ENCODE measurements around the gene TAS2R16.
"Not testable (repeated sequence)": the region's sequence is repeated elsewhere in the genome, so short reads cannot be mapped to it uniquely, and the experiment has no call there.

Gene TAS2R16

DNA sequence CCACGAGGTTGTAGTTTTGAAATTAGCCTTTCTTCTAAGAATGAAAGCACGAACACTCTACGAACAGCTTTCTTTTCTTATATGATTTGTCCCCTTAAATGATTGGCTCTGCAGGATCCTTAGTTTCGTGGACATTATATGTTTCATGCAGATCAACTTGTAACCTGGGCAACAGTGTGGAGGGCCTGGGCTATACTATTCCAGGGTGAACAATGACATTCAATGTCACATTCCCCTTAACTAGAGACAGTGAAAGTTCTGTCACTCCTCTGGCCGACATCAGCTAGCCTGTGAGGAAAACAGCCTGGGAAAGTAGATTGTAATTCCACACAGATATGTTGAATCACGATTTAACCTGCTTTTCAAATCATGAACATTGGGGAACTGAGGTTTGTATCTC lies 23.4 kb downstream of the TAS2R16 start:
- DNase-seq (ENCODE audit: low read depth): no peak

DNA sequence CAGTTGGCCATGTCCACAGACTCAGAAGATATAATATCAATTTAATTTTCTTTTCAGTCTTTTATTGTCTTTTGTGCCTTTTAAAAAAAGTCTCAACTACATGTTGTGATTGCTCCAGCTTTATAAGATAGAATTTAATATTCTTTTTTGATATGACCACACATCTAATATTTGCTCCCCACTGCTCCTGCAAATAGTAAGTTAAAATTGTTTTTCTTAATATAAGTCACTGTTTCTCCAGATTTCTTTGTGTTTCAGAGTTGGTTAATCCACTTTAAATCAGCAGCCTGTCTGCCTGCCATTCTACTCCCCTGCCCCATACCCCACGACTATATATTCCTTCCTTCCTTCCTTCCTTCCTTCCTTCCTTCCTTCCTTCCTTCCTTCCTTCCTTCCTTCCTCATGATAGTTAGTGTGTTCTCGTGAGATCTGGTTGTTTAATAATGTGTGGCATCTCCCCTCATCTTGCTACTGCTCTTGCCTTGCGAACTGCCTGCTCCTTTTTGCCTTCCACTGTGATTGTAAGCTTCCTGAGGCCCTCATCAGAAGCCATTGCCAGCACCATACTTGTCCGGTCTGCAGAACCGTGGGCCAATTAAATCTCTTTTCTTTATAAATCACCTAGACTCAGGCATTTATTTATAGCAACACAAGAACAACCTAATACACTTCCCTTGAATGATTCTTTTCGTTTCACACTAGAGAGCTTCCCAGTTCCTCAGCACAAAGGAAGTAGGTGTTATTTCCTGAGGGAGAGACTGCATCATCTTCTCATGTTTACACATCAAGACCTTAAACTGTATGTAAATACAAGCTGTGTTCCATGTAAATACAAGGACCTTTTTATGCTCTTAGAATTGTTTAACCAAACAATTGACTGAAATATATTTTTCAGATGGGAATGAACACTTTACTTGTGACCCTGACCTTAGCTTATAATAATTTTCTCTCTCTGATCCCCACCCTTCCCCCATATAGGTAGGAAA lies 24.5 kb downstream of the TAS2R16 start:
- no peak for DNase-seq (ENCODE audit: low read depth)

DNA sequence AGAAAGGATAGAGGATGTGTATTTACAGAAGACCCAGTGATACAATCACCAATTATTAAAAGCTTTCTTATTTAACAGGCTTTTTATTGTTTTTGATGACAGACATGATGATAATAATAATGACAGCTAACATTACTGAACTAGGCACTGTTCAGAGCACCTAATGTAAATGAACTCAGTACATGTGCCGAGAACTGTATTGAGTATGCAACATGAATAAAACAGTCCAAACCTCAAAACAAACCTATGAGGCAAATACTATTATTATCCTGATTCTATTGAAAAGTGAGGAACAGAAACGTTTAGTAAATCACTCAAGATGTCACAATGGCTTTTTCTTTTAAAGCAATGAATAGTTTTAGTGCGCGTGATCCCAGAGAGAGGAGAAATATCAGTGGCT lies 27.1 kb downstream of the TAS2R16 start:
- DNase-seq (ENCODE audit: low read depth): no peak

DNA sequence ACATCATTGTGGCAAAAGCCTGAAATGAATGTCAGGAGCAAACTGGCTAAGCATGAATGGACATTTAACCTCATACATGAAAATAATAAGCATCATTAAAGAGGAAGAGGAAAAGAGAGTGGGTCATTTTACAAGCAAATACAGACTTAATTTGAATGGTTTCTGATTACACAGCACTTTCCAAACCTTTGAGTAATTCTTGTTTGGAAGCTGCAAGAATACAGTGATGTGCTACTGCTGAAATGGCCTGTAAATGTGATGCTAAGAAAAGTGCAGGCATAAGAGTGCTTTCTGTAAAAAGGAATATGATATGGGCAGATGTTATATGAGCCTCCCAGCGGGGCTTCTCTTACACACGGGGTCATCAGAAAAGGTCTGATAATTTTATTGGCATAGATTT lies 30.2 kb downstream of the TAS2R16 start:
- DNase-seq (ENCODE audit: low read depth): no peak

DNA sequence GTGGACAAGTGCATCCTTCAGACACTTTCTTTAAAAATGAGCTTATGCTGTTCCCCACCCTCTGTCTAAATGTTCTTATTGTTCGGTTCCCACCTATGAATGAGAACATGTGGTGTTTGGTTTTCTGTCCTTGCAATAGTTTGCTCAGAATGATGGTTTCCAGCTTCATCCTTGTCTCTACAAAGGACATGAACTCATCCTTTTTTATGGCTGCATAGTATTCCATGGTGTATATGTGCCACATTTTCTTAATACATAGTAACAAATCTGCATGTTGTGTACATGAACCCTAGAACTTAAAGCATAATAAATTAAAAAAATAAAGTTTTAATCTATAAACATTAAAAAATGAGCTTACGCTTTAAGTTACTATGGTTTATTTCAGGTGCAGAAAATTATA lies 41.8 kb downstream of the TAS2R16 start:
- not testable (repeated sequence) for DNase-seq (ENCODE audit: low read depth)

DNA sequence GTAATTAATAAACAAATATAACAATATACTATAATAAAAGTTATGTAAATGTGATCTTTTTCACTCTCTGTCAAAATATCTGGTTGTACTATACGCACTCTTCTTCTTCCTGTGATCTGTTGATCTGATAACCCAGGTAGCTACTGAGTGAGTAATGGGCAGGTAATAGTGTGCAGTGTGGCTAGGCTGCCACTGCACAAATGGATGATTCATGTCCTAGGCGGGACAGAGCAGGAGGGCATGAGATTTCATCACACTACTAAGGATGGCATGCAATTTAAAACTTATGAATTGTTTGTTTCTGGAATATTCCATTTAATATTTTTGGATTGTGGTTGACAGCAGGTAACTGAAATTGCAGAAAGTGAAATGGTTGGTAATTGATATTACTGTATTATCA lies 44.5 kb downstream of the TAS2R16 start:
- DNase-seq (ENCODE audit: low read depth): no peak

DNA sequence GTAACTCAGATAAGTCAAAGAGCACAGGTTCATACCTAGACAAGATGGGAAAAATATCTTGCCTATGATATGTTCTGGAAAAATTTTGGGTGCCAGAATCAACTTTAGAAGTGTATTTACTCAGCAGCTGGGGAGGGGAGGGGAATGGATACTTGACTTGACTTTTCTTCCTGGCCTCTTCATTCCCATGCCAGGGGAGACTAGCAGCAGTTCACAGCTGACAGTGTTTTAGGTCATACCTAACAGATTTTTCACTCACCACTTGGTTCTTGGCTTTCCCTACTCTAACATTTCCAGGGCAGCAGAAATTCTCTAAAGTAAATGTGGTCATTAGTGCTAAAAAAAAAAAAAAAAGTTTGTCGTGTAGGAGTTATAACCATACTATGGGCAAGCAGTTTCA lies 46.3 kb downstream of the TAS2R16 start:
- no peak for DNase-seq (ENCODE audit: low read depth)
